IMR-90 (cell line): ENCODE measurements around the gene CBX3. TPM values are rescaled to one million over a fixed set of nuclear protein-coding genes. Genes with fewer than 3 reads are reported as not detected.

Experiments
- ATAC-seq: fragments of 200-7000 bp; cut with Tn5 transposase; 2 replicates; pipeline ENCODE4 v1.9.1; 2020; ENCODE audit warnings: low read depth, mild to moderate bottlenecking, moderate library complexity
- BruUV-seq: library from RNA; stranded (reverse); fragments of 400-500 nt; replicated peaks from 2 replicates; lab custom pipeline; 2021; lab: Mats Ljungman, UMichigan
- CTCF ChIA-PET: fragments of 300-600 bp; formaldehyde crosslinking; extraction: SDS; loops from one replicate; lab custom pipeline; 2021; ENCODE audit warnings: antibody characterized with exemption; lab: Yijun Ruan, JAX
- POLR2A ChIA-PET: fragments of 300-600 bp; sonication (Branson Sonifier 250); formaldehyde crosslinking; loops from one replicate; lab custom pipeline; 2022; ENCODE audit warnings: antibody characterized with exemption; ENCODE audit not compliant: unreplicated experiment; lab: Charles Lee
- DNase-seq: peaks from one replicate; pipeline ENCODE4 v3.0.0; 2013
- H2AFZ ChIP-seq: replicated peaks from 2 replicates; pipeline ENCODE3; 2013; ENCODE audit warnings: low read length, mild to moderate bottlenecking; ENCODE audit not compliant: poor library complexity
- H2AK5ac ChIP-seq: 2 replicates; pipeline ENCODE4 v1.6.1; 2013; ENCODE audit warnings: low read depth, low read length, inconsistent platforms
- H2AK9ac ChIP-seq: replicated peaks from 2 replicates; pipeline ENCODE3; 2013; ENCODE audit warnings: mild to moderate bottlenecking, low read depth, low read length, moderate library complexity; ENCODE audit not compliant: poor library complexity
- H2BK120ac ChIP-seq: 2 replicates; pipeline ENCODE4 v1.6.1; 2013; ENCODE audit warnings: low read depth, low read length, inconsistent platforms
- H2BK15ac ChIP-seq: 3 replicates; pipeline ENCODE4 v1.6.1; 2013; ENCODE audit warnings: low read depth, low read length, inconsistent platforms
- H2BK20ac ChIP-seq: 2 replicates; pipeline ENCODE4 v1.6.1; 2013; ENCODE audit warnings: low read depth, mild to moderate bottlenecking, inconsistent platforms, low read length, moderate library complexity
- H2BK5ac ChIP-seq: 2 replicates; pipeline ENCODE4 v1.6.1; 2013; ENCODE audit warnings: mild to moderate bottlenecking, low read depth, low read length, inconsistent platforms; ENCODE audit not compliant: poor library complexity, severe bottlenecking
- H3K14ac ChIP-seq: replicated peaks from 2 replicates; pipeline ENCODE4 v1.6.1; 2013; ENCODE audit warnings: low read depth, low read length, inconsistent platforms
- H3K18ac ChIP-seq: 2 replicates; pipeline ENCODE4 v1.6.1; 2013; ENCODE audit warnings: low read depth, low read length, control low read depth
- H3K23ac ChIP-seq: 2 replicates; pipeline ENCODE4 v1.6.1; 2013; ENCODE audit warnings: low read depth, low read length, inconsistent platforms
- H3K27ac ChIP-seq: 2 replicates; pipeline ENCODE4 v1.5.1; 2013; ENCODE audit warnings: mild to moderate bottlenecking, control low read depth, low read length; ENCODE audit not compliant: insufficient read depth
- H3K27me3 ChIP-seq: 2 replicates; pipeline ENCODE4 v1.6.1; 2013; ENCODE audit warnings: low read length; ENCODE audit not compliant: control insufficient read depth, insufficient read depth
- H3K36me3 ChIP-seq: 2 replicates; pipeline ENCODE4 v1.6.1; 2013; ENCODE audit warnings: low read length, mixed read lengths; ENCODE audit not compliant: control insufficient read depth, insufficient read depth
- H3K4ac ChIP-seq: 2 replicates; pipeline ENCODE4 v1.6.1; 2013; ENCODE audit warnings: low read depth, low read length, inconsistent platforms
- H3K4me1 ChIP-seq: 2 replicates; pipeline ENCODE4 v1.6.1; 2013; ENCODE audit warnings: low read length, mixed read lengths; ENCODE audit not compliant: control insufficient read depth, insufficient read depth
- H3K4me2 ChIP-seq: 2 replicates; pipeline ENCODE4 v1.6.1; 2013; ENCODE audit warnings: low read depth, mild to moderate bottlenecking, control low read depth, low read length, moderate library complexity
- H3K4me3 ChIP-seq: 2 replicates; pipeline ENCODE4 v1.5.1; 2013; ENCODE audit warnings: low read depth, mild to moderate bottlenecking, control low read depth, low read length, moderate library complexity; ENCODE audit not compliant: insufficient read depth
- H3K56ac ChIP-seq: 2 replicates; pipeline ENCODE4 v1.6.1; 2013; ENCODE audit warnings: low read length, inconsistent platforms; ENCODE audit not compliant: insufficient read depth; ENCODE audit errors: extremely low read depth
- H3K79me1 ChIP-seq, 2 experiments: 2 replicates each; pipeline ENCODE4 v1.6.1; 2013; ENCODE audit warnings: low read length in 2 of 2, inconsistent platforms in 1 of 2, low read depth in 1 of 2
- H3K9ac ChIP-seq: 2 replicates; pipeline ENCODE4 v1.6.1; 2013; ENCODE audit warnings: low read depth, low read length, control low read depth
- H3K9me1 ChIP-seq: 2 replicates; pipeline ENCODE4 v1.6.1; 2013; ENCODE audit warnings: low read length, inconsistent platforms; ENCODE audit not compliant: insufficient read depth
- H3K9me3 ChIP-seq: 2 replicates; pipeline ENCODE4 v1.6.1; 2013; ENCODE audit warnings: low read length; ENCODE audit not compliant: control insufficient read depth, insufficient read depth
- H4K20me1 ChIP-seq: 2 replicates; pipeline ENCODE4 v1.6.1; 2013; ENCODE audit warnings: low read length, inconsistent platforms; ENCODE audit not compliant: insufficient read depth
- H4K5ac ChIP-seq: 2 replicates; pipeline ENCODE4 v1.6.1; 2013; ENCODE audit warnings: mild to moderate bottlenecking, low read depth, low read length, control low read depth
- H4K8ac ChIP-seq, 2 experiments: 2 replicates each; pipeline ENCODE4 v1.6.1; 2013; ENCODE audit warnings: low read depth in 2 of 2, low read length in 2 of 2, control low read depth in 1 of 2, inconsistent platforms in 1 of 2
- H4K91ac ChIP-seq: 2 replicates; pipeline ENCODE4 v1.6.1; 2013; ENCODE audit warnings: low read depth, low read length, inconsistent platforms; ENCODE audit not compliant: insufficient read depth
- BHLHE40 ChIP-seq: fragments of 150-350 bp; IDR thresholded peaks from 2 replicates; pipeline ENCODE4 v1.6.1; 2016; ENCODE audit warnings: mild to moderate bottlenecking, low read depth, low read length
- CEBPB ChIP-seq: IDR thresholded peaks from 2 replicates; pipeline ENCODE4 v1.6.1; 2012; ENCODE audit warnings: low read depth, low read length, improper control_type of control experiment
- CHD1 ChIP-seq: IDR thresholded peaks from 2 replicates; pipeline ENCODE4 v1.6.1; 2012; ENCODE audit warnings: low read depth, low read length, improper control_type of control experiment
- CTCF ChIP-seq: conservative IDR thresholded peaks from 2 replicates; pipeline ENCODE4 v1.5.1; 2012; ENCODE audit warnings: mild to moderate bottlenecking, low read depth, low read length, improper control_type of control experiment
- FOS ChIP-seq: fragments of 150-350 bp; IDR thresholded peaks from 2 replicates; pipeline ENCODE4 v1.6.1; 2016; ENCODE audit warnings: low read depth, low read length
- MAFK ChIP-seq: IDR thresholded peaks from 2 replicates; pipeline ENCODE4 v1.6.1; 2012; ENCODE audit warnings: low read depth, low read length, improper control_type of control experiment
- MAZ ChIP-seq: IDR thresholded peaks from 2 replicates; pipeline ENCODE4 v1.6.1; 2012; ENCODE audit warnings: low read depth, mild to moderate bottlenecking, low read length, improper control_type of control experiment, moderate library complexity, borderline replicate concordance
- MXI1 ChIP-seq: IDR thresholded peaks from 2 replicates; pipeline ENCODE4 v1.6.1; 2012; ENCODE audit warnings: low read depth, mild to moderate bottlenecking, low read length, moderate library complexity, borderline replicate concordance
- NFE2L2 ChIP-seq: fragments of 150-350 bp; IDR thresholded peaks from 2 replicates; pipeline ENCODE4 v1.6.1; 2016; ENCODE audit warnings: low read depth, mild to moderate bottlenecking, low read length
- POLR2A ChIP-seq: IDR thresholded peaks from 2 replicates; pipeline ENCODE4 v1.6.1; 2012; ENCODE audit warnings: mild to moderate bottlenecking, low read depth, low read length
- RAD21 ChIP-seq: IDR thresholded peaks from 2 replicates; pipeline ENCODE4 v1.6.1; 2012; ENCODE audit warnings: low read length, improper control_type of control experiment
- RCOR1 ChIP-seq: IDR thresholded peaks from 2 replicates; pipeline ENCODE4 v1.6.1; 2012; ENCODE audit warnings: mild to moderate bottlenecking, low read length, improper control_type of control experiment; ENCODE audit not compliant: insufficient replicate concordance
- RFX5 ChIP-seq: IDR thresholded peaks from 2 replicates; pipeline ENCODE4 v1.8.0; 2012; ENCODE audit warnings: low read depth, mild to moderate bottlenecking, low read length, moderate library complexity
- SMC3 ChIP-seq: fragments of 150-350 bp; IDR thresholded peaks from 2 replicates; pipeline ENCODE4 v1.6.1; 2016; ENCODE audit warnings: low read depth, mild to moderate bottlenecking, antibody characterized with exemption, low read length, moderate library complexity
- USF2 ChIP-seq: fragments of 150-350 bp; IDR thresholded peaks from 2 replicates; pipeline ENCODE4 v1.6.1; 2017; ENCODE audit warnings: mild to moderate bottlenecking, antibody characterized with exemption, low read length, low read depth
- WGBS, 2 experiments: methylation state at CpG; one replicate each; pipeline versions ENCODE4 v1.1.5 to v1.1.7; 2013; ENCODE audit warnings: missing lambda C conversion rate in 2 of 2; ENCODE audit not compliant: insufficient read length in 1 of 2; ENCODE audit errors: extremely low coverage in 2 of 2; 5-methylcytosine and 5-hydroxymethylcytosine counted together
- dilution Hi-C: fragments of 300-500 bp; cut with HindIII; formaldehyde crosslinking; loops from one replicate; pipeline ENCODE4 v1.14.3; 2018; ENCODE audit warnings: low sequenced_read_pairs; ENCODE audit not compliant: unreplicated experiment
- in situ Hi-C: fragments of 300-500 bp; cut with MboI; formaldehyde crosslinking; loops from 3 replicates; pipeline ENCODE4 v1.14.3; 2019; ENCODE audit warnings: low sequenced_read_pairs, inconsistent platforms, mixed read lengths
- intact Hi-C: fragments of 100-400 bp; cut with micrococcal nuclease; formaldehyde crosslinking; loops from 2 replicates; pipeline ENCODE4 v1.10.0; 2022
- polyA plus RNA-seq, 3 experiments: library from polyadenylated mRNA; depleted of rRNA; stranded (reverse); fragments of >200 nt; gene quantifications; 2 replicates each; pipeline ENCODE4 v1.2.3, GENCODE V29; 2012; ENCODE audit warnings: low replicate concordance in 1 of 3
- total RNA-seq: library from RNA; depleted of rRNA; stranded (reverse); fragments of >200 nt; gene quantifications from 2 replicates; pipeline ENCODE4 v1.2.3, GENCODE V29; 2012

Gene CBX3
- total and polyA plus RNA-seq, 2 of the 4 experiments (the other 2 are of a cell fraction), result 38.2 to 76.5 TPM

GRCh38 chr7:26181474-26182227 lies 19.9 kb upstream of the CBX3 start (continued):
- no peak for TF ChIP-seq RFX5

- no peaks in the 10 kb centered on the region for H3K27me3 ChIP-seq
- ChIA-PET CTCF (interaction anchor here (0.8 kb wide), 1 partner anchor 10 kb away, joined by 3 read pairs; no protein-coding TSS in a partner anchor), POLR2A (no interaction called here)
- no peak for TF ChIP-seq FOS
- no peak for TF ChIP-seq NFE2L2
- TF ChIP-seq BHLHE40, result no peak
- TF ChIP-seq CHD1, result no peak
- TF ChIP-seq MXI1, result no peak
- no peak for TF ChIP-seq RFX5
- TF ChIP-seq MAZ, result no peak
- no peak for TF ChIP-seq RCOR1
- TF ChIP-seq USF2, result no peak
- no peak for TF ChIP-seq MAFK
- no peak for TF ChIP-seq RAD21
- no peak for TF ChIP-seq CTCF
- TF ChIP-seq SMC3, result no peak
- TF ChIP-seq CEBPB, result no peak
- no peak; the same call in 1 of the 2 replicates for TF ChIP-seq POLR2A
Measured at GRCh38 chr7:26182283-26182682, 19.3 kb upstream of the CBX3 start.

More at GRCh38 chr7:26182283-26182682, 19.3 kb upstream of the CBX3 start:
- H4K20me1 ChIP-seq, result peaks cover 25% of the 10 kb centered on the region
- H2BK20ac ChIP-seq, result no peak overlapping the region
- ATAC-seq (no peak), DNase-seq (no peak)
- no peaks in the 10 kb centered on the region for H3K4me1 ChIP-seq
- no peaks in the 10 kb centered on the region for H3K9me3 ChIP-seq
- H3K4me2 ChIP-seq, result no peak overlapping the region
- no peak overlapping the region for H3K14ac ChIP-seq
- no peak overlapping the region for H3K27ac ChIP-seq
- dilution Hi-C loops, result no loop called here
- intact Hi-C loops, result loop anchor here (5.0 kb wide), 1 partner anchor 90 kb away; no protein-coding TSS in a partner anchor
- H4K8ac ChIP-seq, result 0 out of 4 replicates have a peak overlapping the region, but pooled peaks of 1 of the 2 experiments have one; percentile 35
- peaks cover 0 to 6% of the 10 kb centered on the region in 2 experiments; a peak in 1 of 4 replicates for H3K79me1 ChIP-seq
- 58% methylated on average over 2 of the region's 6 CpGs; no CpG with 5 or more reads in 1 of the 2 experiments for WGBS, 2 experiments
- H2AFZ ChIP-seq, result no peak overlapping the region
- no peak overlapping the region for H4K91ac ChIP-seq
- BruUV-seq, result no TSS peak
- no peak overlapping the region for H3K9ac ChIP-seq
- H3K9me1 ChIP-seq, result no peaks in the 10 kb centered on the region; the same call in 1 of the 2 replicates
- no peak overlapping the region for H2BK120ac ChIP-seq
- no peak overlapping the region for H2AK9ac ChIP-seq
- no peak overlapping the region for H3K23ac ChIP-seq
- H2BK15ac ChIP-seq, result no peak overlapping the region
- H3K36me3 ChIP-seq, result no peaks in the 10 kb centered on the region
- no peak overlapping the region for H3K4me3 ChIP-seq
- no peak overlapping the region for H3K4ac ChIP-seq
- in situ Hi-C loops, result no loop called here
- H2BK5ac ChIP-seq, result no peak overlapping the region
- no peak overlapping the region for H4K5ac ChIP-seq
- H3K56ac ChIP-seq, result no peak overlapping the region
- no peak overlapping the region for H3K18ac ChIP-seq
- H2AK5ac ChIP-seq, result no peak overlapping the region
